ENCODE results near the gene BAG5.

The BAG5 gene

GRCh38 chr14:103578401-103579075 is 16.1 kb upstream of the BAG5 start:
- no peak overlapping the region for H3K4me3 ChIP-seq (ENCODE audit: low read depth, low read length)
- no peak for TF ChIP-seq CTCF (conservative IDR thresholded peaks at IDR 0.05; ENCODE audit: low read depth, low read length)
- DNase-seq (ENCODE audit: low read depth): no peak

- no peak for TF ChIP-seq CTCF (conservative IDR thresholded peaks at IDR 0.05; ENCODE audit: low read depth, low read length)
- peak; percentile 93 for DNase-seq (ENCODE audit: low read depth)
- no peak overlapping the region for H3K4me3 ChIP-seq (ENCODE audit: low read depth, low read length)
Observed at GRCh38 chr14:103576371-103577024, 14.0 kb upstream of the BAG5 start.

GRCh38 chr14:103574707-103575285 is 12.3 kb upstream of the BAG5 start:
- no peak overlapping the region for H3K4me3 ChIP-seq (ENCODE audit: low read depth, low read length)
- no peak for TF ChIP-seq CTCF (conservative IDR thresholded peaks at IDR 0.05; ENCODE audit: low read depth, low read length)
- DNase-seq (ENCODE audit: low read depth): no peak

- TF ChIP-seq CTCF (conservative IDR thresholded peaks at IDR 0.05; ENCODE audit: low read depth, low read length): no peak
- DNase-seq (ENCODE audit: low read depth): no peak
- H3K4me3 ChIP-seq (ENCODE audit: low read depth, low read length): no peak overlapping the region
Observed at GRCh38 chr14:103574104-103574503, 11.6 kb upstream of the BAG5 start.

GRCh38 chr14:103569408-103569807 is 7.0 kb upstream of the BAG5 start:
- DNase-seq (ENCODE audit: low read depth): no peak
- TF ChIP-seq CTCF (conservative IDR thresholded peaks at IDR 0.05; ENCODE audit: low read depth, low read length): no peak
- H3K4me3 ChIP-seq (ENCODE audit: low read depth, low read length): no peak overlapping the region

- no peak for DNase-seq (ENCODE audit: low read depth)
- H3K4me3 ChIP-seq (ENCODE audit: low read depth, low read length): no peak overlapping the region
- TF ChIP-seq CTCF (conservative IDR thresholded peaks at IDR 0.05; ENCODE audit: low read depth, low read length): no peak
Observed at GRCh38 chr14:103568952-103569351, 6.5 kb upstream of the BAG5 start.
